Activated CD8-positive, alpha-beta memory T cell treated with anti-CD3 and anti-CD28 coated beads, Interleukin-2, amount 50 U/mL, for 1 hour (primary cell): ENCODE measurements around the gene KLC1.
"Not testable (repeated sequence)": the region's sequence is repeated elsewhere in the genome, so short reads cannot be mapped to it uniquely, and the experiment has no call there.

Experiments used
- DNase-seq: peaks from one replicate; pipeline ENCODE4 v3.0.0-alpha.2; 2020; ENCODE audit errors: extremely low read depth

Gene KLC1

GRCh38 chr14:103628684-103629502 lies at the start of gene KLC1:
Gene KLC1, plus strand, starts transcription at chr14:103629211. Its CDS starts 25,354 bp downstream, at chr14:103654565.
- DNase-seq, result peak; percentile 40

GRCh38 chr14:103581206-103581605 lies 47.8 kb upstream of the KLC1 start:
- no peak for DNase-seq

GRCh38 chr14:103581954-103582703 lies 46.9 kb upstream of the KLC1 start:
- no peak for DNase-seq

GRCh38 chr14:103584326-103584915 lies 44.6 kb upstream of the KLC1 start:
- no peak for DNase-seq

- no peak for DNase-seq
Measured at GRCh38 chr14:103593577-103593976, 35.4 kb upstream of the KLC1 start.

GRCh38 chr14:103594265-103594664 lies 34.7 kb upstream of the KLC1 start:
- DNase-seq, result no peak

- no peak for DNase-seq
Measured at GRCh38 chr14:103597623-103598377, 31.2 kb upstream of the KLC1 start.

GRCh38 chr14:103600503-103600902 lies 28.5 kb upstream of the KLC1 start:
- no peak for DNase-seq

- DNase-seq, result no peak
Measured at GRCh38 chr14:103604620-103605019, 24.4 kb upstream of the KLC1 start.

- DNase-seq, result no peak
Measured at GRCh38 chr14:103606963-103607668, 21.9 kb upstream of the KLC1 start.

- no peak for DNase-seq
Measured at GRCh38 chr14:103607822-103608221, 21.2 kb upstream of the KLC1 start.

- not testable (repeated sequence) for DNase-seq
Measured at GRCh38 chr14:103609081-103609480, 19.9 kb upstream of the KLC1 start.

- DNase-seq, result no peak
Measured at GRCh38 chr14:103611215-103611614, 17.8 kb upstream of the KLC1 start.

- DNase-seq, result no peak
Measured at GRCh38 chr14:103613517-103613916, 15.5 kb upstream of the KLC1 start.

GRCh38 chr14:103616635-103617300 lies 12.2 kb upstream of the KLC1 start:
- no peak for DNase-seq

- no peak for DNase-seq
Measured at GRCh38 chr14:103619057-103619456, 10.0 kb upstream of the KLC1 start.

GRCh38 chr14:103621860-103622259 lies 7.2 kb upstream of the KLC1 start:
- no peak for DNase-seq

- DNase-seq, result no peak
Measured at GRCh38 chr14:103623308-103623707, 5.7 kb upstream of the KLC1 start.

- no peak for DNase-seq
Measured at GRCh38 chr14:103623883-103624482, 5.0 kb upstream of the KLC1 start.

GRCh38 chr14:103624860-103625259 lies 4.2 kb upstream of the KLC1 start:
- DNase-seq, result no peak
